Pulmonary artery endothelial cell (primary cell): Measurements from ENCODE around the gene ARHGAP24. TPM values are rescaled to one million over a fixed set of nuclear protein-coding genes. Genes with fewer than 3 reads are reported as not detected.

Experiments
- DNase-seq: peaks from one replicate; pipeline ENCODE4 v3.0.0-alpha.2; 2011; ENCODE audit warnings: low read depth, low spot score
- total RNA-seq: library from RNA; depleted of rRNA; stranded (reverse); fragments of >200 nt; gene quantifications from 2 replicates; pipeline ENCODE4 v1.2.3, GENCODE V29; 2014

The ARHGAP24 gene
- total RNA-seq, 1 donor from 2014 or later: 127 TPM

GRCh38 chr4:85696661-85697060, 221.7 kb downstream of the ARHGAP24 start:
- no peak for DNase-seq

- DNase-seq: no peak
Measured at GRCh38 chr4:85697854-85698253, 222.9 kb downstream of the ARHGAP24 start.

GRCh38 chr4:85700362-85700761, 225.4 kb downstream of the ARHGAP24 start:
- DNase-seq: no peak

DNA sequence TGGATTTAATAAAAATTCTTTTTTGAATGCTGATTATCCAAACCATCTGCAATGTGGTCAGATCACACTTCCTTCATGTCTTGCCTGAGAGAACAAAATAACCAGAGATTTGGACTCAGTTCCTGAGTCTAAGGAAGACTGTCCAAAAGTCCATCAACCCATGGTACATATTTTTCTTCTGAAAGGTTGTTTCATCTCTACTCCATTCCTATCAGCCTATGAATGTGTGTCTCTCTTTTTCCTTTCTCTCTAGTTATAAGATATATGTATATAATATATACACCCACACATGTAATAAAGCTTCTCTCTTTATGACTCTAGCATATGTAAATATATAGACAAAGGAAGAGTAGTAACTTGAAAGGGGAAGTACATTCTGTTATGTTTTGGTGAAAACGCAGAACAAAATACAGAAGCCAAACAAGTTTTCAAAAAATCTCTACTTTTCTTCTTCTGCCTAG, 226.9 kb downstream of the ARHGAP24 start:
- DNase-seq: no peak

DNA sequence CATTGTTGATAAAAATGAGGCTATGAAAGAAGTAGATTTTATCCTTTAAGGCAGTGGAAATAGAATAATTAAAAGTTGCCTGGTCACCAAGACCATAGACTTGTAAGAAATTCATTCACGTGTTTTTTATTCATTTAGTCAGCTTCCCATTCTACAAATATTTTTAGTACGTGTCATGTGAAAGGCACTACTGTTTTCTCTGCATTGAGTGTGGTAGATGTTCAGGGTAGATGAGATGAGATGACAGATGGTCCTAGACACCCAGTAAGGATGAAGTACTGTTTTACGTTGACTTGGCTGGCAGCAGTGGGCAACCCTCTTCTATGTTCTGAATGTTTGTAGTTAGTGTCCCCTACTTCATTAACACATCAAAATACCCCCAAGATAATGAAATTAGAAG, 228.1 kb downstream of the ARHGAP24 start:
- no peak for DNase-seq

DNA sequence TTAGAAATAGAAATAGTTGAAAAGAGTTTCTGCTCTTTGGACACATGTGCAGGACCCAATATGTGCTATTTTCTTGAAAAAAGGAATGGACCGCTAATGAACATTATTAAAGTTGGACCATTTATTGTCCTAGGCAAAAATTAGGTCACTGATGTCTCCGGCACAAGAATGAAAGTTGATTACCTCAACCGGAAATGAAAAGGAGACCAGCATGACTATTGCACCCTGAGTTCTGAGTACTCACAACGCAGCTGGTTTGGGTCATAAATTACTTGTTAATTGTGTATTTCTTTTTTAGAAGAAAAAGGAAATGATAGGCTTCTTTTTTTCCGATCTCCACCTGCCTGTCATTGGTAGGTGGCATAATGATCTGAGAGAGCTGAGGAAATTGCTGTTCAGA, 232.7 kb downstream of the ARHGAP24 start:
- DNase-seq: no peak

- DNase-seq: no peak
Measured at GRCh38 chr4:85708468-85708867, 233.5 kb downstream of the ARHGAP24 start.

DNA sequence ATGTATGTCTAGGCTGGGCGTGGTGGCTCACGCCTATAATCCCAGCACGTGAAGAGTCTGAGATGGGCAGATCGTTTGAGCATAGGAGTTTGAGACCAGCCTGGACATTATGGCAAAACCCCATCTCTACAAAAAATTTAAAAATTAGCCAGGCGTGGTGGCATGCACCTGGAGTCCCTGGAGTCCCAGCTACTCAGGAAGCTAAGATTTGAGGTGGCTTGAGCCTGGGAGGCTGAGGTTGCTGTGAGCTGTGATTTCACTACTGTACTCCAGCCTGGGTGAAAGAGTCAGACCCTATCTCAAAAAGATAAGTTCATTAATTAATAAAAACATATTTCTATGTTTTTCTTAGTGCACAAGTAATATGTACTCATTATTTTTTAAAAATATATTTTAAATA, 238.1 kb downstream of the ARHGAP24 start:
- no peak for DNase-seq

GRCh38 chr4:85715991-85716737, 241.2 kb downstream of the ARHGAP24 start:
- no peak for DNase-seq

- DNase-seq: no peak
Measured at GRCh38 chr4:85717351-85717750, 242.4 kb downstream of the ARHGAP24 start.

- DNase-seq: no peak
Measured at GRCh38 chr4:85717847-85718246, 242.9 kb downstream of the ARHGAP24 start.

DNA sequence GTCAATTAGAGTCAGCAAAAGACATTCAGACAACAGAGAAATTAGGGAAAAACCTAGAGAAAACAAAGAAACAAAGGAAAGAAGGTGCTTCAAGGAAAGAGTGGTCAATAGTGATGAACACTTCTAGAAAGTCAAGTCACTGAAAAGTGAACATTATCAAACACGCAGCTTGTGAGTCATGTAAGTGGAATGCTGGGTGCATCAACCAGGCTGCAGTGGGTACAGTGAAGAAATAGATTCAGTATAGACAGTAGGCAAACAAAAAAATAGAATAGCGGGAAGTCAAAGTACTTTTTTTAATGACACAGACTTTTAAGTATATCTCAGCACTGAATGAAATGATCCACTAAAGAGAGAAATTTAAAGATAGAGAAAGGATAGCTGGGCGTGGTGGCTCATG, 245.8 kb downstream of the ARHGAP24 start:
- no peak for DNase-seq

DNA sequence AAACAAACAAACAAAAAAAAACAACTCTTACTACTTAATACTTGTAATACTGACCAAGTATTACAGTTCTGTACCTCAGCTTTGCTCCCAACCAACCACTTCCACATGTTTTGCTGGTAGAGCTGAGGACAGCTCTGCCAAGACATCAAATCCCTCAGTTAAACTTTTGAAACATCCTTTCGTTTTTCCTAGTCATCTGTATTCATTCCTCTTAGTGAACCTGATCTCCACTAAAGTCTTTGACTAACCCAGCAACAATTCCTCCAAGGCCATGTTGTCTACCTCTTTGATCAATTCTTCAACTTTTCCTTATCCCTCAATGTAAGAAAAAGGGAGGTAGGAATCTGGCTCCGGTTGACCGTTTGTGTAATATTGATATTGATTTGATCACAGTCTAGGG, 247.5 kb downstream of the ARHGAP24 start:
- DNase-seq: no peak

DNA sequence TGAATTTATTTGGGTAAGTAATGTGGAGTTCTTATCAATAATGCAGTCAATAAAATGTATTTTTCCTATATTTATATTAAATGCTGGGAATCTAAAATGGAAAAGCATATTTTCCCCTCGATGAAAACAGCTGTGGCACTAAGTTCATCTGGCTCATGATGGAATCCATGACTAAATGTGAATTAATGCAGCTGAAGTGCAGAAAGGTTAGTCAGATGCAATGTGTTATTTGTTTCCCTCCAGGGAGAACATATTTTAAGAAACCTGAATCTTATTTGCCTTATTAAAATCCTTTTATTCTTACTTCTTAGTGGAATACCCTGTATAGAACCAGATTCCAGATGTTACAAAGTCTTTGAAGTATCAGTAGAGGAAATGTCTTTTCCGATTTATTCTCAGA, 247.9 kb downstream of the ARHGAP24 start:
- DNase-seq: no peak

DNA sequence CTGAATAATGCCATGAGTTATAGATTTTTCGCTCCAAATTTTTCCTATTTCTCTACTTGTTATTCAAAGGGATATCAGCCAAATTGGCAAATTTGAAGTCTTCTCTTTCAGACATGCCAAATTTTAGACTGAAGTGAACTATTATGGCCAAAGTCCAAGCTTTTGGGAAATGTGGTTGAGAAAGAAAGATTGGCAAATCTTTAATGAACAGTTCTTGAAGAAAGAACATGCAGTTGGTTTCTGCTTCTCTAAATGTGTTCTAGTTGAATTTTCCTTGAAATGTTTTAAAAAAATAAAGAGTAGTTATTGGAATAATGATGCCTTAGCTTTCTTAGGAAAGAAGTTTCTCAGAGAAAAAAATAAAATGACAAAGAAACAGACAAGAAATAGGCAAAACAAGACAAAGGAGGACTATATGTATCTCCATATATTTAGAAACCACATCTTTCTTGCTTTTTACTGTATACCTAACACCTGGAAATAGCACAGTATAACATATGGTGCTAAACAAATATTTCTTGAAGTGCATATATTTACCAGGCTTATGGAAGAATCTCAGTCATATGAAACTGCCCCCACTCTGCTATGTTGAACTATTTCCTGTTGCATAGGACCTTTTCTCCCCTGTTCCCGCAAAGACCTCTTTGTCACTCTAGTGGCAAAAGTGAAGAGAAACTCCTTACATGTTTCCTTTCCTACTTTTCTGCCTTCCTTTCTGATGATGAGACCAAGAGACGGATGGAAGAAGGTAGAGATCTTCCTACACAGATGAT, 250.0 kb downstream of the ARHGAP24 start:
- no peak for DNase-seq

DNA sequence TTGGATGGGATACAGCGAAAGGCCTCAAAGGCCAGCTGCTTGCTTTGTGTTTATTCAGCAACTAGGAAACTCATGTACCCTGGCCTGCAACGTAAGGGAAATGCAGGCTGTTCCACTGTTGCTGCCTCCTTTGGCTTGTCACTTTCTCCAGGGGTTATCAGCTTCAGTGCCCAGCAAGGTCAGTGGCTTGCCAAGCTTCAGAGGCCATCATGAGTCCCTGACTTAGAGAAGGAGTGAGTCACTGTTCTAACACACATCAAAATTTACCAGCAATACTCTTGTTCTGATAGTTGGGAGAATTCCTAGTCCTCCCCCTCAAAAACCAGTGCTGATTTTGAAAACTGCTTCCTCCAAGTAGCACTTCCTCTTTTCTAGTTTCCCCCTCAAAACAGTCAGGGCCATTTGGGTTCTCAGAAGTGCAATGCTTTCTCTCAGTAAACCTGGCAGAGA, 250.8 kb downstream of the ARHGAP24 start:
- no peak for DNase-seq

- DNase-seq: no peak
Measured at GRCh38 chr4:85726555-85726954, 251.6 kb downstream of the ARHGAP24 start.

- DNase-seq: no peak
Measured at GRCh38 chr4:85728464-85728863, 253.5 kb downstream of the ARHGAP24 start.

DNA sequence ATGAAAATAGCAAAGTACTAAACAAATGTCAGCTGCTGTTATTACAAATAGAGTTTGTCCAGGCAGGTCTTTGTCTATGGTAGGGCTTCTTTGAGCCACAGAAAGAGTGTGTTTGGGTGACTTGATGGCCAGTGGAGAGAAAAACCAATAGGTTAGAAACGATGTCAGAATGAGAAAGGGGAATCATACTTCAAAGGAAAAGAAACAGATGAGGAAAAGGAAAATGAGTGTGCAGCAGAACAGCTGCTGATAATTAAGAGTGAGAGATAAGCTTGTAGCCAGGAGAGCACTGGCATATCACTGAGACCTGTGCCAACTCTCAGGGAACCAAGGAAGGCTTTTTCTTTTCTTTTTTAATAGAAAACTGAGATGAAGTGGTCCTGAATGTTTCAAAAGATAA, 257.2 kb downstream of the ARHGAP24 start:
- DNase-seq: no peak

DNA sequence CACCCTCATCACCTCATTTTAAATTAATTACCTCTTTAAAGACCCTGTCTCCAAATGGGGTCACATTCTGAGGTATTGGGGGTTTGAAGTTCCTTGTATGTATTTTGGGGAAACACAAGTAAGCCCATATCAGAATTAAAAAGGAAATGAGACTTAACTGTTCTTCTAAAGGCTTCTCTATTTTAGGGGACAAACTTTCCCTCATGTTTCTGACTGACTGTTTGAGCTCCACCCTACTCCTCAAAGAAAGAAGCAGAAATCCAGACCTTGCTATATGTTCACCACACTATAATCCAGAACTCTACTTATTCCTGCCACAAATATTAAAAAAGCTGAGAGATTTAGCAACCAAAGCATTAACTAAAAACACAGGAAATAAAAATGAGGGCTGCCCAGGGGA, 258.8 kb downstream of the ARHGAP24 start:
- no peak for DNase-seq

- DNase-seq: no peak
Measured at GRCh38 chr4:85734424-85734831, 259.5 kb downstream of the ARHGAP24 start.

DNA sequence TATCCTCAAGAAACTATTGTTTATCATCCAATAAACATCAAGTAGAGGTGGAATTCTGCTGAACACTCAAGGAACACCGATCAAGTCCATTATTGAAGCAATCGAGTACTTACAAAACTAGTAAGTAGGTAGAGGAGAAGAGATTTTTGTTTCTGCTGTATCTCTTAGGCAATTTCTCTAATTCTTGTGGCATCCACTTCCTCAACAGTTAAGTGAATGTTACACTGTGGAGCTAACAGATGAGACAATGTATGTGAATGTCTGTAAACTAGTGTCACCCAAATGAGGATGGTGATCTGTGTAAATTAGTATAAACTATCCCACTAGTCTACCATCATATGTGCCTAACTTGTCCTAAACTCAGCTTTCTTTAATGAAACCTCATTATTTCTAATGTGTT, 261.6 kb downstream of the ARHGAP24 start:
- DNase-seq: no peak

GRCh38 chr4:85737254-85737653, 262.3 kb downstream of the ARHGAP24 start:
- no peak for DNase-seq
